HG03139 (cell line): ENCODE data around the gene PAX3.

Experiments
- ATAC-seq: cut with Tn5 transposase; IDR thresholded peaks from one replicate; pipeline ENCODE4 v1.9.1; 2021; ENCODE audit not compliant: unreplicated experiment

The PAX3 gene

DNA sequence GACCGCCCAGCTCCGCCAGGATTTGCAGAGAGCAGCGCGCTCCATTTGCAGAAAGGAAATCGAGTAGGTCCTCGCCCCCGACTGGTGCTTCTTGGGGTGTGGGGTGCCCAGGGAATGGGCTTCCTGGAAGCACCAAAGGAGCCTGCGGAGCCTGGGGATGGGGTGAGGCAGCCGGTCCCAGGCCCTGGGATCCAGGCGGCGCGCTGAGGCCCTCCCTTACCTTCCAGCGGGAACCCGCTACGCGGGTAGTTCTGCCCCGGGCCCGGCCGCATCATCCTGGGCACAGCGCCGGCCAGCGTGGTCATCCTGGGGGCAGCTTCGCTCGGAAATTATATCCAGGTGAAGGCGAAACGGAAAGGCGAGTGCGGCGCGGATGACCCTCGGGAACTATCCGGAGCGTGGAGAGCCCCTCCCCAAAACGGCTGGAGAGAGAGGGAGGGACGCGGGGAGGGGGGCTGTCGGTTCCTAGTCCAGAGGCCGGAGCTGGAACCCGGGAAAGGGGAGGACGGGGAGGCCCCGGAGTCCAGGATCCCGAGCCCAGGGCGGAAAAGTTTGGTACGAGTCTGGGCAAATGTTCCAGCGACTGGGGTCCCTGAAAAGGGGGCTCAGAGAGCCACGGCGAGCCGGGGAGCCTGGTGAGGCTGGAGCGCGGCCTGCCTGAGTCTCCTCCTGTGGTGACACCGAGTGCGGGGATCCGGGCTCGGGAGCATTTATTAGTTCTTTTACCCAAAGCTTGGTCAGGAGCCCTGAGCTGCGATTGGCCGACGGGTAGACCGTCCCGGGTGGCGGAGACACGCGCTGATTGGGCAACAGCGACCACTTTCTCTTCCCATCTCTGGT lies at the start of gene PAX3:
PAX3 (minus strand) TSS at position 688 of the 840 bp plus-strand sequence; CDS start at position 305, 383 bp downstream.
- no peak for ATAC-seq

- no peak for ATAC-seq
These were observed 42.5 kb upstream of the PAX3 start for GRCh38 chr2:222341331-222341730.

DNA sequence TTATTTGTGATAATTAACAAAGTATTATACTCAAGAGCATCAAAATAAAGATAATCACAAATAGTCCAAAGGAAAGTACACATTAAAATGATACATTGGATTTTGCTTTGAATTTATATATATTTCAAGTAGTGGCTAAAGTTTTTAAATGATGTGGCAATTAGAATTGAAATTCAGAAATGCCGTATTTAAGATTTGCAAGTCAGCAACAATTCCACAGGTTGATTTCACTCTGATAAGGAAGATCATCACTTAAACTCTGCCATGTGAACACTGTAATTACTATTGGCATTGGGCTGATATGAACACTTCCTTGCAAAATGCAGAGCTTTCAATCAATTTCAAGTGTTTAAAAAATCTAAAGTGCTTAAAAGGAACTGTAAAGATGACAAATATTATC lies 39.6 kb upstream of the PAX3 start:
- ATAC-seq: no peak

GRCh38 chr2:222336931-222337330 lies 38.1 kb upstream of the PAX3 start:
- ATAC-seq: no peak

- no peak for ATAC-seq
These were observed 37.6 kb upstream of the PAX3 start for GRCh38 chr2:222336442-222336841.

DNA sequence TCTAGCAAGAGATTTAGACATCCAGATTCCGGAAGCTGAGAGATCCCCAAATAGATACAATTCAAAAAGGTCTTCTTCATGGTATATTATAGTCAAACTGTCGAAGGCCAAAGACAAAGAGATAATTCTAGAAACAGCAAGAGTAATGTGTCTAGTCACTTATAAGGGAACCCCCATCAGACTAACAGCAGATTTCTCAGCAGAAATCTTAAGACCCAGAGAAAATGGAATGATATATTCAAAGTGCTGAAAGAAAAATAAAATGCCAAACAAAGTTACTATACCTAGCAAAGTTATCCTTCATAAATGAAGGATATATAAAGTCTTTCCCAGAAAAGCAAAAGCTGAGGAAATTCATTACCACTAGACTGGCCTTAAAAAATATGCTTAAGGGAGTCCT lies 36.1 kb upstream of the PAX3 start:
- no peak for ATAC-seq

DNA sequence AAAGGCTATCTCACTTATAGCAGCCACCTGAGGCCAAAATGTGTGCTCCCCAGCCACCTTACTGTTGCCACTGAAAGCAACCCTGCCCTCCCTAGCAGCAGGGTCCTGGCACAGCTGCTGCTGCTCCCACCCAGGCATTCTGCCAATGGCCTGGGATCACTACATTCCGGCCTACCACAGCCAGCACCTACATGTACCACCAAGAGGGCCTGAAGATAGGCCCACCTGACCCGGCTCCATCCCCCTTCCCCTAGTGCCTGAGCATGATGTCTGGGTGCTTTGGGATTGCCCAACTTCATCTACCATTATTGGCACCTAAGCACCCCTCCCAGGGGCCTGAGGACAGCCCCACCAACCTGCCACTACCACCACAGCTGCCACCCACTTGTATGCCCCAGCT lies 34.6 kb upstream of the PAX3 start:
- no peak for ATAC-seq

DNA sequence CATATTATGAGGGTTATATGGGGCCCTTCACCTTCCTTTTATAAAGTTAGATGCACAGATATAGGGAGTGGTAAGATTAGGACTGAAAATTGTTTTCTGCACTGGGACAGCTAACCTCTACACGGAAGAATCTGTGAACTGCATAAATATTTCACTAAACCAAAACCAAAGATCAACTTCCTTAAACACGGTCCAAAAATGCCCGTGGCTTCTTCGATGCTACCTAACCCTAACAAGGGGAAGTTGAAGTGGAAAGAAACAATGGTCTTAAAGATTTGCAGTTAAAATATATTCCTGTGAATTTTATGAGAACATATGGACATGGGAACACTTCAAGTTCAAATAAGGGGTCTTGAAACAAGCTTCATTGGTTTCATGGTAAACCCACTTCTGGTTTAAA lies 33.3 kb upstream of the PAX3 start:
- ATAC-seq: no peak

DNA sequence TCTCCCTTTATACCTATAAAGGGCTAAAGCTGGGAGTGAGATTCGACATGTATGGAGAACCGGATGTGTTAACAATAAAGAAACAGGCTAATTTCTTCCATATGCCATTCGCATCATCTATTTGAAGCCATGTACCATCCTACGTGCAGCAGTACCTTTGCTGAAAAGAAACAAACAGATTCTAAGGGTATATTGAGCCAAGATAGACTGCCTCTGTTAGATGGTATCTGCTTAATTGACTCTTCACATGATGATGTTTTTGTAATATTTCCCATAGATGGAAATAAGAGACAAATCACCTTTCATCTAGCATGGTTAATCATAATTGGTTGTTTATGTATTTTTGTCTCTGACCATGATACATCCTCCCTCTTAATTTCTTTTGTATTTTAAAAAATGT lies 32.1 kb upstream of the PAX3 start:
- no peak for ATAC-seq

GRCh38 chr2:222322236-222322635 lies 23.4 kb upstream of the PAX3 start:
- peak; percentile 27 for ATAC-seq

DNA sequence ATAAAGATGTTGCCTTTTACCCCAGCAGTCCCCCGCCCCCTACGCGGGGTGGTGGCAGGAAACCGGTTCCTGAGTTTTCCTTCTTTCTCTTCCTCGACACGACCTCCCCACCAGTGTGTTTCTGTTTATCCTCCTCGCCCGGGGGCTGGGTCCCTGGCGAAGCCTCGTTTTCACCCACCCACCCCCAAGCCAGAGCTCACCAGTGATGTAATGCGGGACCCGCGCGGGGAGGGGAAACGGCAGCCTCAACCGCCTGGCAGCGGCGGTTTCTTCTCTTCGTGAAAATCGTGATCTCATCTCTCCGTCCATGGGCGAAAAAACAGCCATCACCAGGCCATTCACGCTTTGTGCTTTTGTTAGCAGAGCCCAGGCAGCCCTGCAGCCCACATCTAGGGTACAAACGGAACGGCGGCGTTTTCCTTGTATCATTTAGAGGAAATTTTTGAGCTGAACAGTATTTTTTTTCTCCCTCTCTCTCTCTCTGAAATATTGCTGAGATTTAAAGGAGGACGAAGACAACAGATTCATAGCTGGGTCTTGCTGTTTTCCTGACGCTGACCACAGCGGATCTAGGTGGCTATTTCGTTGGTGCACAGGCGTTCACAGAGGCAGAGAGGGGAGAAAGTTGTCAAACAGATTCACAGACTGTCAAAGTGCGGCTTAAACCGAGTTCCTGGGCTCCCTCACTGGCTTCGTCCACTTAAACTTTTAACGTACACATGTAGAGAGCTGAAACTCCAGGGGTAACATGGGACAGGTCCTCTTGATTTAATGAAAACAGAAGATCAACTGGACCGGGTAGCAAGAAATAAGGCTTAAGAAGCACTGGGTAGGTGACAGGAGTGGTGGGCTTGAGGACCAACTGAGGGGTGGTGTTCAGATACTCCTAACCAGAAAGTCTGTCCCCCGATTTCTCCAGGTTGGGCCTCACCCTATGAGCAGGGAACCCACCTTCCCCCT lies 21.9 kb upstream of the PAX3 start:
- ATAC-seq: no peak

DNA sequence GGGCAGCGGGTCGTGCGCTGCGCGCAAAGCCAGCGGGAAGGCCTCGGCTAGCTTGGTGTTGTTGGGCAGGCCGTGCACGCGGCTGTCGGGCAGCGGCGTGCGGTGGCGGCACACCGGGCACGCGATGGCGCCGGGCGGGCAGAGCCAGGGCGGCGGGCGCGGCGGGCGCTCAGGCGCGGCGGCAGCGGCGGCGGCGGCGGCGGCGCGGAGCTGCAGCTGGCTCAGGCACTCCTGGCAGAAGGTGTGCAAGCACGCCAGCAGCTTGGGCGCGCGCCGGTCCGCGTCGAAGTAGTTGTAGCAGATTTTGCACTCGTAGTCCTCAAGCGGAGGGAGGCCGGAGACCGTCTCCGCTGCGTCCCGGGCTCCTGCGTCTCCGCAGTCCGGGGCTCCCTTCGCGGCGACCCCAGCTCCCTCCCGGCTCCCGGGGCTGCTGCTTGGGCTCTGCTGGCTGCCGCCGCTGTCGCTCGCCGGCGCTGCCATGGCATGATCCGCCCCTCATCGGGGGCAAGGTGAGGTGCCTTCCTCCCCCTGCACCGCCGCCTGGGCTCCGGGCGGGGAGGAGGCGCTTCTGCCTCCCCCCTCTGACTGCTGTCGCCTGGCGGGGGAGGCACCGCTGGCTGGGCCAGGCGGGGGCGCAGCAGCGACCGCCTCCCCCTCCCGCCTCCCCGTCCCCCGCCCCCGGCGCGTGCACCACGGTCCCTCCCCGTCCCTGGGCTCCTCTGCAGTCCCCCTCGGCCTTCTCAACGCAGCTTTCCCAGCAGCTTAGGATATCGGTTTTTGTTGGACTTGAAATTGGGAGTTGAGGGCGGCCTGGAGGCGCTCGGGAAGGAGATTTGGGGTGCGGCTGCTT lies 21.0 kb upstream of the PAX3 start:
- peak; percentile 38 for ATAC-seq

GRCh38 chr2:222318712-222319585 lies 20.2 kb upstream of the PAX3 start:
- ATAC-seq: peak; percentile 32

- ATAC-seq: peak; percentile 36
These were observed 19.4 kb upstream of the PAX3 start for GRCh38 chr2:222318026-222318711.

GRCh38 chr2:222315443-222316121 lies 16.8 kb upstream of the PAX3 start:
- ATAC-seq: no peak

DNA sequence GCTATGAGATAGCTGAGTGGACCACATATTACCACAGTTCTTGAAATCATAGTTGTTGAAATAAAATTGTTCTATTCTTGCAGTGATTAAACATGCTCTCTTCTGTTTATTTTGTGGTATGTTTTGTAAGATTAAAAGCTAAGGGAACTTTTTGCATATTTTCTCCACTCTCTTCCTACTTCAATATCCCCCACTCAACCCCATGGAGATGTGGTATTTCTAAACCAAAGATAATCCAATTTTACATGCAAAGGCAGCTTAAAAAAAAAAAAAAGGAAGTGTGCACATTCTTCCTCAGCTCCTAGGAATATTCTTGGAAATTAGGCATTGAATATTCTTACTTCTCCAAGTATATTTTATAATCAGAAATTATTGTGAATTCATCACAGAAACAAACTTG lies 15.0 kb upstream of the PAX3 start:
- no peak for ATAC-seq

GRCh38 chr2:222311978-222312738 lies 13.4 kb upstream of the PAX3 start:
- ATAC-seq: no peak

- ATAC-seq: no peak
These were observed 12.7 kb upstream of the PAX3 start for GRCh38 chr2:222311319-222311977.
